IPS DF 19.7 (cell line): Measurements from ENCODE around the gene PACRG.

Experiments used
- DNase-seq: peaks from one replicate; pipeline ENCODE4 v3.0.0-alpha.2; 2013; ENCODE audit warnings: low read depth, low spot score

Gene PACRG

DNA sequence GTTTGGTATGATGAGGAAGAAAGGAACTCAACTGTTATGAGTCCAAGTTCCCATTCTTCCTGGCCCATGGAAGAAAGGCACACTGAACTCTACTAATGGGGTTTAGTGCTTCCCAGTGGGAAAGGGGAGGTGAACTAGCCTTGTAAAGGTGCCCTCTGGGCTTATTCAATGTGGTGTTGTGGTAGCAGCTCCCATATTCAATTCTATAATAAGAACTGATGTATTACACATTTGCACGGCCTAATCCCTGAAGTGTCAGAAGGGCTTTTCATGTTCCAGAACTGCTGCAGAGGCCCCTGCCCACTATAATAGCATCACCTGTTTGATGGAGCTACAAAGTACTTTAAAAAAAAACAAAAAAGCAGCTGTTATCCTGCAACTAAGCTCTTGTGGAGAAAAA lies 17.4 kb upstream of the PACRG start:
- no peak for DNase-seq

DNA sequence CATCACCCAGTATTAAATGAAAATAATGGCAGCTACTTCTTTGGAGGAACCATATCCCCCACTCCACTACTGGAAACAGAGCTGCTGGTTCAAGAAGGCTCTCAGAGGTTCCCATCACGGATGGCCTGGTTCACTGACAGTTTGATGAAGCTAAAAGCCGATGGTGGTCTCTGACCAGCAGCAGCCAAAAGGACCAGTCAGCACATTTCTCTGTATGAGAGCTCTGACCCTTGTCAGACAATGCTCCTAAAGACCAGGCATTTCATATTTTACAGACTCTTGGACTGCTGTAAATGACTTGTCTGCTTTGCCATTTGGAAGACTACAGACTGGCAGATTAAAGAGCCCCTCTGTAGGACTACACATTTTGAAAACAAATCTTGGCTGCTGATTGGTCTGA lies 16.8 kb upstream of the PACRG start:
- no peak for DNase-seq

DNA sequence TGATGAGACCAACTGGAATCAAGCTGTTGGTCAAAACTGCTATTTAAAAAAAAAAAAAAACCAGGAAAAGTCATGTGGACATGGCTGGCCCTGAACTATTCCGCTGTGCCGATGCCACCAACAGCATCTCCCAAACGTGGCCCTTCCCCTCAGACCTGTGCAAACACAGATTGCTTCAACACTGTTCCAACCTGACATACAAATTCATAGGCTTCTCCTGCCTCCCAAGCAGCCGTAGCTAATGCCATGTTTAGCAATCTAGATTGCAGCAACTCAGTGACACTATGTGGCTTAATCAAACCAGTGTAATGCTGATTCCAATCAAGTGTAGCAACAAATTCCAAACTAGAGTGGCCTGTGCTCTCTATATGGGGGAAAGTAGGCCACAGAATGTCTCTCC lies 16.4 kb upstream of the PACRG start:
- DNase-seq = no peak

DNA sequence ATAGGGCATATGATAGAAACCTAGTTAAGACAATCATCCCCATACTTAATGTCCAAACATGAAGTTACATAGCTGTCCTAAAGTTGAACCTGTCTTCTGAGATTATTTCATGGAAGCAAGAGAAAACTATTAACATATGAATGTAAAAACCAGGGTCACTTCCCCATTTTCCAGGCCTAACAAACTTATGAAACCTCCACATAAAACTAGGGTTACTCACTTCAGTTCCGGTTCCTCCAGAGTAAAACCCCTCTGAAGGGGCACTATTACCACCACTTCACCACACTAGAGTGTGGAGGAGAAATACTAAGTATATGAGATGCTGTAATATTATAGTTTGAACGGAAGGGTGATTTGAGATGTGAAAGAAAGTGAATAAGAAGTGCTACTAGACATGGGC lies 15.1 kb upstream of the PACRG start:
- DNase-seq = no peak

DNA sequence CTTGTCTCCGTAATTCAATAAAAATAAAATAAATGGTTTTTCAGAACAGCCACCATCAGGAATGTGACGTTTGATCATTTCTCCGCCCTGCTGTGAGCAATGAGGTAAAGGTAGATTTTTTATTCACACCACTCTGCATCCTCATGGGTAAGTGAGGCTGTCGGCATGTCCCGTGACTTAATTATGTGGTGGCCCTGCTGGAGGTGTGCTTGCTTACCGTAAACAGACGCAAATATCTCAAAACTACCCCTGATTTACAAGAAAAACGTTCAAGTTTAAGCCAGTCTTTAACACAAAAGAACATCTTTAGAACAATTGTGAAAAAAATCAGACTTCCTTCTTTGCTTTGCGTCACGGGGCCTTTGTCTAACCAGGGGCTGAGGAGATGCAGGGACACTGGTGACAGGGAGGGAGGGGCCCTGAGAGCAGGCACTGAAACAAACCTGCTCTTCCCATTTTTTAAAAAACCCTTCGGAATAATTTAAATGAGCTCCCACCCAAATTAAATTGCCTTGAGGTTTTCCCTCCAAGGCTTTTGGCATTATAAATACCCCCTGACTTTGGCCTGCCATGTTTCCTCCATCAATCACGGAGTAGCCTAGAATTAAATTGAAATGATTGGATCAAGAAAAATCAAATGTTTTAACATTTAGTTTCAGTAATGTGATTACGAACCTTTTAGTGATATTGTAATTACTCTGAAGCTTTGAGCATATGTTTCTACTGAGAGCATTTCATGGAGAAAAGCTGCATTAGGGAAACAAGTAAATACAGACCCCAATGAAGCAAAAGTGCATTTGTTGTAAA lies 13.6 kb upstream of the PACRG start:
- no peak for DNase-seq

DNA sequence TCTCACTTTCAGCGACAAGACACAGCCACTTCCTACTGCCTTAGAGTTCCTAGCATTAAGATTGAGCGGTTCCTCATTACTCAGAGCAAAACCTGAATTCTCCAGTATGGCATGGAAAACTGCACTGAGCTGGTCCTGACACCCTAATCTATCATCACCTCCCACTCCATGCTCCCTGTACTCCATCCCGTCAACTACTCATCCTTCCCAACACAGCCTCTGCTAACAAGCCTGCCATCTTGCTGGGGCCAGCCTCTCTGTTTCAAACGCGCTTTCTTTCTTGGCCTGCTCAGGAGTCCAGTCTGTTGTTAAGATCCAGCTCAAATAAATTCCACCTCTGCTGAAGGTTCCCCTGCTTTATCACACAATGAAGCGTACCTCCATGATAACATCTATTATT lies 12.2 kb upstream of the PACRG start:
- DNase-seq = no peak

DNA sequence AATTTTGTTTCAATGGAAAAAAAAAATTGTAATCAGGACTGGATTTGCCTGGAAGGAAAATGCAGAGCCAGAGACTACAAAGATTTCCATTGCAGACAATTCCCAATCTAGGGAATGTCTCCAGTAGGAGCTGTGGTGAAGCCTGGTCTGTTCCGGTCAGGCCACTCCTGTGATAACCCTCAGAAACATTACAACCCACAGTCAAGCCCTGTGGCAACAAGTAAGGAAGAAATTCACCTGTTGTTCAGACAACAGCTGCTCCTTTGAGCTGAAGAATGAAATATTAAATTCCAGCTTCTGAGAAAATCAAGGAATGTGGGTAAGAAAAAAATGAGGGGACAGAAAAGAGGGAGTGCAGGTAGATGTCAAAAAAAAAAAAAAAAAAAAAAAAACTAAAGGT lies 8.2 kb upstream of the PACRG start:
- no peak for DNase-seq

DNA sequence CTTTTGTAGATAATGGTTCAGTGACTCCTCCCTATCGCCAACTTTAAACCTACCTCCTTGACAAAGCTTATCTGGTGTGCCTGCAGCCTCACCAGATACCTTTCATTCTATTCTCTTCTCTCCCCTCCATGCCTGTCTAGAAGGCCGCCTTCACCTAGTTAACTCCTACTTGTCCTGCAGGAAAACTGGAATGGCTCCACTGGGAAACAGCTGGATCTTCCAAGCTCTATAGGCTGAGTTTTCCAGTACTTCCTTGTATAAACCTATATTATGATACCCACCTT lies 6.4 kb upstream of the PACRG start:
- no peak for DNase-seq

DNA sequence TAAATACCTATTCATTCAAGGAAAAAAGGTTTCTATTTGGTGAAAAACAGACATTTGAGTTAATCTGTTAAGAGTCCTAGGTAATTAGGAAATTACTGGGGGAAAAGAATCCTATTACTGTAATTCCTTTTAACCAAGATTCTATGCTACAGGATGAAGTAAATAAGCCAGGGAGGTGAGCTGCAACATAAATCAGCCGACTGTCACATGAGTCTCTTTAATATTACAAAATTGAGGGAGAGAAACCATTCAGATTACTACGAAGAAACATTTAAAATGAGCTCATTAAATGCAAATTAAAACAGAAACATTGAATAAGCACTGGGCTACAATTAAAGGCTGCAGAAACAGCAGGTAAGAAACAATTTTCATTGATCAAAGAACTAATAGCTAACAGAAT lies 5.5 kb upstream of the PACRG start:
- no peak for DNase-seq

DNA sequence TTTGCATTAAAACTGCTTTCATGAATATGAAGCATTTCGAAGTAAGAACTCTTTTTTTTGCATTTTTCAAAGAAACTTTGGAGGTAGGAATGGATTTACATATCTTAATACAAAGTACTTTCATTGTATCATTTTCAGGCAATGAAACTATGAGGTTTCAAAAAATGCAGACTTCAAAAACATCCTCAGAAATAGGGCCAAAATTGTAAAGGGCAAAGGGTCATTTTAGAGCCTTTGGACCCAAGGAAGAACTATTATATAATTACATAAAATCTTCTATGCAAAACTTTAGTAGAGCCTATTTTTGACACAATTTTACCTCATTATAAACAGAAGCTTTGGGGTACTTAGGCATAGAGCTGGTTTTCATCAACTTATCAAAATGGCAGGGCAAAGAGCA lies 5.1 kb upstream of the PACRG start:
- no peak for DNase-seq

DNA sequence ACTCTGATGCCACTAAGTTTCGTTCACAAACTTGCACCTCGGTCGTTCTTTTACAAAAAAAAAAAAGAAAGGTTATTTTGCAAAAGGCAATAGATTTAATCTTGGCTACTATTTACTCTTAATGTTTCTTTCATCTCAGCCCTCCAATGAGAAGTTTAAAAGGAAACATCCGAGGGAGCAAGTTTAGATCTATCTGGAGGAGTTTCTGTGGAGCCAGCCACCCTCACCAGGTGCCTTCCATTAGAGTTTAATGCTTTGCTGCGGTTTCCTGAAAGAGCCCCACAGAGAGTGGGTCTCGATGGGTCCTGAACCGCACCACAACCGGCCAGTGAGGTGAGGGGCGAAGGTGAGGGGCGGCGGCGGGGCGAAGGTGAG lies 840 bp upstream of the PACRG start:
- DNase-seq = no peak

DNA sequence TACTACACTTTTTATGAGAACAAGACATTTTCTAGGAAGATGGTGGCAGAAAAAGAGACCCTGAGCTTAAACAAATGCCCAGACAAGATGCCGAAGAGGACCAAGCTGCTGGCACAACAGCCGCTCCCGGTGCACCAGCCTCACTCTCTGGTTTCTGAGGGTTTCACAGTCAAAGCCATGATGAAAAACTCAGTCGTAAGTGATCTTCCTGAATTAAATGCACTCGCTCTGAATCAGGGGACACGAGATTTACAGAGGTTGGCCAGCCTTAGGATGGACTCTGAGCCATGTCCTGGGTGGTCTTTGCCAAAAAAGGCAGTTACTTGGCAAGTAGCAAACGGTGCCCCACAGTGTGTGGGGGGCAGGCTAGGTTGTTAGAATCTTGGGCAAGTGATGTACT lies 423 bp downstream of the PACRG start:
- DNase-seq = no peak

DNA sequence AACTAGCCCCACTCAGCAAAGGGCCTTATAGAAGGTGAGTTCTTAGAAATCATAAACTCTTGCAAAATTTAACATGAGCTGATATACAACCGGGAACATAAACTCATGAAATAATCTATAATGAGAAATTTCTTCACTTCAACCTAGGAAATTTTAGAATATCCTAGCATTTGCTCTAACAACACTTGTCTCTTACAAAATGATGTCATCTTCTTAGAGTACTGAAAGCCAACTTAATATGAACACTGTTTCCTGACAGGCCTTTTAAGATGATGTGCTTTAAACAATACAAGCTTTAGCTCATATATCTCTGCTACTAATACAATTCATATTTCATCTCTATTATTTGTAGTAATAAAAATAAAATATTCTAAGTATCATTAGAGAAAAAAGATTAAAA lies 932 bp downstream of the PACRG start:
- DNase-seq = no peak

DNA sequence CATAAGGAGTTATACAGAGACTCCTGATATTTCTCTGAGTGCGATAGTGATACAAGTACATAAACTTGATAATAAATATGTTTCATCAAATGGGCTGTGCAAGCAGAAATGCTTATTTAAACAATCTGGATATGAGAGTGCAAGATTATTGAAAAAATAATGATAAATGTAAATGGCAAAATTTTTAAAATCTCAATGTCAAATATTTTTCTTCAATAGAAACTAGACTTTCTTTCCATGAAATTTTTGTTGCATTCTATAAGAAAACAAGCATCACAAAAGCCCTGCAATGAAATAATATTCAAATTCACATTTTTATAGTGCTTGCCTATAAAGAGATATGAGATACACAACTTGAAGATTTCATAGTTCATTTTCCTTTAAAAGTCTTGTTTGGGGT lies 2.7 kb downstream of the PACRG start:
- DNase-seq = no peak

DNA sequence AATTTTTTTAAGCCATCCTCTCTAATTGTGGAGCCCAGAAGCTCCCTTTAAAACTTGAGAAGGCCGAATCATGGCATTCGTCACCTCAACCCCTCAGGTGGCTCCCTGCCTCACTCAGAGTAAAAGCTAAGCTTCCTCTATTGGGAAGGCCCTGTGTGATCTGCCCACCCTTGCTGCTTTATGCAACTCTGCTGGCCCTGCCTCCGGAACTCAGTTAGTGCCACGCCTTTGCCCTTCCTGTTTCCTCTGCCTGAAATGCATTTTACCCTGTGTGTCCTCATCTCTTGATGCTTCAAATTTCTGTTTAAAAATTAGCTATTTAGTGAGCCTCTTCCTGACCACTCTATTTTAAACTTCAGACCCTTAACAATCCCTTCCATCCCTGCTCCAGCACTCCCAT lies 5.7 kb downstream of the PACRG start:
- DNase-seq = no peak

DNA sequence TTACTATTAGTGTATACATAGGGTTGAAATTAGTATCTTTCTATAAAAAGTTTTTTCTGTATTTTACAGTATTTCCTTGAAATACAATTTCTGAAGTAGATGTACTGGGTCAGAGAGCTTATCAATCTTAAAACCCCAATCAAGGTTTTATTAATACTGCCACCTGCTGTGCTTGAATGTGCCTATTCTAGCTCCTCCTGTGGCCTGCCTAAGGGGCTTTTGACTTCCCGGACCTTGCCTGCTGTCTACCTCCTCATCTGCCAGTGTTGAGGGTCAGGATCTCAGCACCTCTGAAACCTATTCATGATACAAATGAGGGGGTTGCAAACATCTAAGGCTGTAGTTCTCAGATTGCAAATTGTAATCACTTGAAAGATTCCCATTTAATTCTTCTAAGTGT lies 9.2 kb downstream of the PACRG start:
- no peak for DNase-seq

DNA sequence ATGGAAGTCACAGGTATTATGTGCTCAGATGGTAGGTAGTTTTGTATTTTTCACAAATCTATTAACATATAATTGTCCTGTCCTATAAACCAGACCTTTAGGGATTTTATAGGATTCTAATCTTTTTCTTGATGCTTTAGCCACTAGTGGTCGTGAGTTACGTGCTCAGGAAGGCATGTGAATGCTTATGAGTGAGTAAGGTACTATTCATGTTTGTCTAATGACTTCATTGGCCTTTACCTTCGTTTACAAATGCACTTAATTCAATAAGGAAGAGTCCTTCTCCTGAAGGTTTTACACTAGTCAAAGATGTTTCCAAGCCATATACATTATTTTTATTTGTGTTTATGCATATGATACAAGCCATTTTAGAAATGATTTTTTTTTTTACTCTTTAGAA lies 23.0 kb downstream of the PACRG start:
- no peak for DNase-seq

DNA sequence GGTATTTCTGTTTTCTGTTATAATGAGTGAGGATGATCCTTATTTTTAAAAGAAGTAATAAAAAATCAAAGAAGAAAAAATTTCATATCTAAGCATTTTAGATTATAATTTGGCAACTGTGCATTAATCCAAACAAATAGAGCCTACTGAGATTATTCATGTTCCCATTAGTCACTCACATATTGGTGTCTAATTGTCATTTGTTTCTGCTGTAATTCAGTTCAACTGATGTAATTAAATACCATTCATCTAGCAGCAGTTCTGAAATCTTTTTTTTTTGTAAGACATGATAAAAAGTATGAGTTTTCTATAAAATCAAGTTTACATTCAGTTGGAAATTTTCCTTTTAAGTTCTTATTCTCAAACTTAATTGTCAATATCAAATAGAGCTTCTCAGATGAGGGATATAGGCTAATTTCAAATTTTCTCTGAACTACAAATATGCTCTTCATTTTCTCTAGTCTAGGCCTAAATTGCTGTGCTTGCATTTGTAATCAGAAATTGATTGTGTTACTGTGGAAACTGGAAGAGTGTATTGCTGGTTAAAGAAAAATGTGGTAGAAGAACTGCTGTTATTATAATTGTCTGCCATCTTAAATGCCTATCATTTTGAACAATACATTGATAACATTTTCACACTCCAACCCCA lies 23.6 kb downstream of the PACRG start:
- no peak for DNase-seq

DNA sequence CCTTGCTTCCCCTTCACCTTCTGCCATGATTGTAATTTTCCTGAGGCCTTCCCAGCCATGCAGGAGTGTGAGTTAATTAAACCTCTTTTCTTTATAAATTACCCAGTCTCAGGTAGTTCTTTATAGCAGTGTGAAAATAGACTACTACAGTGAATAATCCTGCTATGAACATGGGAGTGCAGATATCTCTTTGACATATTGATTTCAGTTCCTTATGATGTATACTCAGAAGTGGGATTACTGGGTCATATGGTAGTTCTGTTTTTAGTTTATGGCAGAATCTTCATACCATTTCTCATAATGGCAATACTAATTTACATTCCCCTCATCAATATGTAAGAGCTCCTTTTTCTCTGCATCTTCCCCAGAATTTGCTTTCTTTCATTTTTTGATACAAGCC lies 26.0 kb downstream of the PACRG start:
- no peak for DNase-seq

DNA sequence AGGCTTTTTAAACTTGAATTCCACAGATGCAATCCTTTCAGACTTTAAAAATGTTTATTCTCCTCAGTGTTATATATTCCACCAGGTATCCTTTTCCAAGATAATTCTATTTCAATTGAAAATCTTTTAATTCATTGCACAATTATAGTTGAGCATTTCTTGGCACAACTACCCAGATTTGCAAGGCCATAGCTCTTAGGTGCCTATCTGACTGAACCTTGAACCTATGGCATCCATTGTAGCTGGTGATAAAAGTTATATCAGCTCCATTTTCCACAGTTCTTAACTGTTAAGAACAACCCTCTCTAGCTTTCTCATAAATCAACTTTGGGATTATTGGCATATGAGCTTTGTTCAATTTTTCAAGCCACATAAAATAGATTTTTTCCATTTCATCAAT lies 42.4 kb downstream of the PACRG start:
- DNase-seq = no peak

DNA sequence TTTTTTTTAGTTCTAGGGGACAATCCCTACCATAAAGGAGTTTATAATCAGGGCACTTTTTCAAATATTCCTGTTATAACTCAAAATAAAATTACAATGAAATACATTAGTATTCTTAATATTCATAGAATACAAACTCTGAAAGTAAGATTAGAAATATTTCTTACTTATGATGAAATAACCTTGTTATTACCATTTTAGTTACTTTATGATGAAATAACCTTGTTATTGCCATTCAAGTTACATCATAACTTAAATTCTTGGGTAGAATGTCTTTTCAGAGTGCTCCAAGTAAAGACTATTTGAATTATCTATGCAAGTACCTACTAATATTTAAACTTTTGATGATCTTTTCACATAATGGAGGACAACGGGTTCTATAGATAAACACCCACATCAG lies 43.2 kb downstream of the PACRG start:
- DNase-seq = no peak

DNA sequence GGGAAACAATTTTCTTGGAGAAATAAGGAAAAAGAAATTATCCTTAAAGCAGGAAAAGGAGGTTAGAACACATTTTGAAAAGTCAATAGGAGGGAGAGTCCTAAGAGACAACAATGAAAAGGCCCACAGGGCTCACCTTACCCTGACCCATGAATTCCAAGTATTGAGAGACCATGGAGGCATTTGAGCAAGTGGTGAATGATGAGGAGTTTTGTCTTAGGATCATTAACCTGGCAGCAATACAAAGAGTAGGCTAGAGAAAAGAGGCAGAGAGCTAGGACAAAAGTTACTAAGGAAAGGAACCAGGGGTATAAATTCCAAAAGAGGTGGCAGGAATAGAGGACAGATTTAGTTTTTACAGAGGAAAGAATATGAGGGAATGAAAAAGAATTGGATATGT lies 44.7 kb downstream of the PACRG start:
- DNase-seq = no peak

DNA sequence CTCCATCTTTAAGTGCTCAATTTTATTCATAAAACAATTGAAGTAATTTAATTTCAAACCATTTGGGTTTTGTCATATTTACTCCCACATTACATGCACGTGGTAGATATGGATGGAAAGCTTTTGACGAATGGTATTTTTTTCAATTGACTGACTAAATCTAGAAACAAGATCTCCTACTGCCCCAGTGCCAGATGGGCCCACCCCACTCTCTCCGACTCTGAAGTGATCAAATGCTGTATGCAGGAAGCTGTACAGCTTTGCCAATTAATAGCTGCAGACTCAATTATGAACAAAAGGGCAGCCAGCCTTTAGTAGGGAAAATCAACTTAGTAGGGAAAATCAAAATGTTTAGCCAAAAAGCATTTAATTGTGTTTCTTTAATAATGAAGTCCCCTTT lies 46.2 kb downstream of the PACRG start:
- DNase-seq = no peak

DNA sequence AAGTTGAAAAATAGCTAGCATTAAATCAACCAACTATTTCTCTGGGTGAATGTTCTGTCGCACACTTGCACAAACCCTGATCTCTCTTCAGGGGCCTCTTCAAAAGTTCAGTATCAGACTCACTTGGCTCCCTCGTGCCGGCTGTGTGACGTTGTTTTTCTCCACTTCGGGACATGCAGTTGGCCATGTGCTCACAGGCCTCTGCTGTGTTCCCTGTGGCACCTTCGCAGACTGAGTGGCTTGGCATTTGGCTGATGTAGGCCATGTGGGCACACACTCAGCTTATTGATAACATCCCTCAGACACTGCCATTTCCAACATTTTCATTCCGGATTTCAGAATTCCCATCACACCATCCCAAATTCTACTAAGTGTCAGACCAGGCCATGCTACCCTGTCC lies 49.3 kb downstream of the PACRG start:
- DNase-seq = no peak
